ENCODE data around the gene RAI1. TPM values are rescaled to one million over a fixed set of nuclear protein-coding genes. Genes with fewer than 3 reads are reported as not detected.

RAI1 gene
- total and polyA plus RNA-seq, 2 donors, result 4.3 to 10.9 TPM

GRCh38 chr17:17833658-17834357 is 152.6 kb downstream of the RAI1 start:
- H3K27me3 ChIP-seq (ENCODE audit: control insufficient read depth in 2 of 2, insufficient read depth in 1 of 2, low read length in 1 of 2), result no peaks in the 10 kb centered on the region
- no peak overlapping the region for H3K4me3 ChIP-seq (ENCODE audit: low read length in 2 of 2)
- H3K9me3 ChIP-seq (ENCODE audit: control insufficient read depth in 2 of 2, insufficient read depth in 1 of 2, low read length in 1 of 2), result peaks cover 0 to 2% of the 10 kb centered on the region in 2 donors
- H3K36me3 ChIP-seq (ENCODE audit: control insufficient read depth in 2 of 2, insufficient read depth in 2 of 2, low read length in 1 of 2), result peaks cover 3 to 28% of the 10 kb centered on the region in 2 donors
- H3K4me1 ChIP-seq (ENCODE audit: control insufficient read depth in 2 of 2, insufficient read depth in 2 of 2, low read length in 2 of 2), result peaks cover 25 to 57% of the 10 kb centered on the region in 2 donors
- DNase-seq (ENCODE audit: low read depth in 6 of 9, low spot score in 9 of 9), result no peak
- peak overlapping the region in 1 of 2 donors; percentile 72 for H3K27ac ChIP-seq (ENCODE audit: low read depth in 1 of 2, low read length in 1 of 2)
- WGBS, result 81% methylated on average over 8 of the region's 8 CpGs

- peaks cover 3 to 23% of the 10 kb centered on the region in 2 donors for H3K36me3 ChIP-seq (ENCODE audit: control insufficient read depth in 2 of 2, insufficient read depth in 2 of 2, low read length in 1 of 2)
- DNase-seq (ENCODE audit: low read depth in 6 of 9, low spot score in 9 of 9), result no peak
- WGBS, result 95% methylated on average over 4 of the region's 4 CpGs
- H3K4me3 ChIP-seq (ENCODE audit: low read length in 2 of 2), result peak overlapping the region in 1 of 2 donors; percentile 79
- peaks cover 0 to 2% of the 10 kb centered on the region in 2 donors for H3K9me3 ChIP-seq (ENCODE audit: control insufficient read depth in 2 of 2, insufficient read depth in 1 of 2, low read length in 1 of 2)
- no peaks in the 10 kb centered on the region for H3K27me3 ChIP-seq (ENCODE audit: control insufficient read depth in 2 of 2, insufficient read depth in 1 of 2, low read length in 1 of 2)
- H3K27ac ChIP-seq (ENCODE audit: low read depth in 1 of 2, low read length in 1 of 2), result peak overlapping the region in 1 of 2 donors; percentile 91
- peaks cover 31 to 65% of the 10 kb centered on the region in 2 donors for H3K4me1 ChIP-seq (ENCODE audit: control insufficient read depth in 2 of 2, insufficient read depth in 2 of 2, low read length in 2 of 2)
Observed at GRCh38 chr17:17834974-17835373, 153.7 kb downstream of the RAI1 start.

- peaks cover 31 to 67% of the 10 kb centered on the region in 2 donors for H3K4me1 ChIP-seq (ENCODE audit: control insufficient read depth in 2 of 2, insufficient read depth in 2 of 2, low read length in 2 of 2)
- H3K36me3 ChIP-seq (ENCODE audit: control insufficient read depth in 2 of 2, insufficient read depth in 2 of 2, low read length in 1 of 2), result peaks cover 3 to 23% of the 10 kb centered on the region in 2 donors
- peak overlapping the region; percentile 74 to 79 for H3K4me3 ChIP-seq (ENCODE audit: low read length in 2 of 2)
- DNase-seq (ENCODE audit: low read depth in 6 of 9, low spot score in 9 of 9), result no peak
- peak overlapping the region; percentile 80 to 91 for H3K27ac ChIP-seq (ENCODE audit: low read depth in 1 of 2, low read length in 1 of 2)
- H3K9me3 ChIP-seq (ENCODE audit: control insufficient read depth in 2 of 2, insufficient read depth in 1 of 2, low read length in 1 of 2), result no peaks in the 10 kb centered on the region
- WGBS, result 42% methylated on average over 25 of the region's 25 CpGs
- no peaks in the 10 kb centered on the region for H3K27me3 ChIP-seq (ENCODE audit: control insufficient read depth in 2 of 2, insufficient read depth in 1 of 2, low read length in 1 of 2)
Observed at GRCh38 chr17:17835415-17836249, 154.4 kb downstream of the RAI1 start.

GRCh38 chr17:17836250-17836817 is 155.1 kb downstream of the RAI1 start:
- peak; percentile 80 to 94 (median 88) for DNase-seq (ENCODE audit: low read depth in 6 of 9, low spot score in 9 of 9)
- Histone ChIP-seq H3K36me3 (ENCODE audit: control insufficient read depth in 2 of 2, insufficient read depth in 2 of 2, low read length in 1 of 2) (peaks cover 3 to 16% of the 10 kb centered on the region in 2 donors), H3K27me3 (ENCODE audit: control insufficient read depth in 2 of 2, insufficient read depth in 1 of 2, low read length in 1 of 2) (no peaks in the 10 kb centered on the region), H3K27ac (ENCODE audit: low read depth in 1 of 2, low read length in 1 of 2) (peak overlapping the region; percentile 91 to 94), H3K4me1 (ENCODE audit: control insufficient read depth in 2 of 2, insufficient read depth in 2 of 2, low read length in 2 of 2) (peaks cover 31 to 74% of the 10 kb centered on the region in 2 donors), H3K4me3 (ENCODE audit: low read length in 2 of 2) (peak overlapping the region; percentile 74 to 79), H3K9me3 (ENCODE audit: control insufficient read depth in 2 of 2, insufficient read depth in 1 of 2, low read length in 1 of 2) (no peaks in the 10 kb centered on the region)
- under 1% methylated on average over 69 of the region's 69 CpGs for WGBS

GRCh38 chr17:17836818-17837379 is 155.6 kb downstream of the RAI1 start, which contains the start of gene SREBF1:
SREBF1 (minus strand) TSS chr17:17836986; CDS start chr17:17836817, 169 bp downstream.
- 3% methylated on average over 52 of the region's 52 CpGs for WGBS
- DNase-seq (ENCODE audit: low read depth in 6 of 9, low spot score in 9 of 9), result peak in 4 of 9 donors; percentile 59 to 82 (median 70)
- peaks cover 31 to 75% of the 10 kb centered on the region in 2 donors for H3K4me1 ChIP-seq (ENCODE audit: control insufficient read depth in 2 of 2, insufficient read depth in 2 of 2, low read length in 2 of 2)

GRCh38 chr17:17837380-17837821 is 156.1 kb downstream of the RAI1 start:
- WGBS, result 91% methylated on average over 3 of the region's 3 CpGs
- no peak for DNase-seq (ENCODE audit: low read depth in 6 of 9, low spot score in 9 of 9)

More at GRCh38 chr17:17836818-17837379, 155.6 kb downstream of the RAI1 start, which contains the start of gene SREBF1:
- peaks cover 0 to 11% of the 10 kb centered on the region in 2 donors for H3K36me3 ChIP-seq (ENCODE audit: control insufficient read depth in 2 of 2, insufficient read depth in 2 of 2, low read length in 1 of 2)
- H3K27me3 ChIP-seq (ENCODE audit: control insufficient read depth in 2 of 2, insufficient read depth in 1 of 2, low read length in 1 of 2), result no peaks in the 10 kb centered on the region
- H3K27ac ChIP-seq (ENCODE audit: low read depth in 1 of 2, low read length in 1 of 2), result peak within 1 kb of the TSS; percentile 91 to 94
- H3K9me3 ChIP-seq (ENCODE audit: control insufficient read depth in 2 of 2, insufficient read depth in 1 of 2, low read length in 1 of 2), result no peaks in the 10 kb centered on the region
- peak within 1 kb of the TSS; percentile 74 to 79 for H3K4me3 ChIP-seq (ENCODE audit: low read length in 2 of 2)

GRCh38 chr17:17837966-17838962 is 157.0 kb downstream of the RAI1 start:
- DNase-seq (ENCODE audit: low read depth in 6 of 9, low spot score in 9 of 9), result peak in 1 of 9 donors; percentile 38
- Histone ChIP-seq H3K36me3 (ENCODE audit: control insufficient read depth in 2 of 2, insufficient read depth in 2 of 2, low read length in 1 of 2) (peaks cover 0 to 6% of the 10 kb centered on the region in 2 donors), H3K27me3 (ENCODE audit: control insufficient read depth in 2 of 2, insufficient read depth in 1 of 2, low read length in 1 of 2) (no peaks in the 10 kb centered on the region), H3K9me3 (ENCODE audit: control insufficient read depth in 2 of 2, insufficient read depth in 1 of 2, low read length in 1 of 2) (no peaks in the 10 kb centered on the region), H3K4me1 (ENCODE audit: control insufficient read depth in 2 of 2, insufficient read depth in 2 of 2, low read length in 2 of 2) (peaks cover 31 to 74% of the 10 kb centered on the region in 2 donors), H3K27ac (ENCODE audit: low read depth in 1 of 2, low read length in 1 of 2) (peak overlapping the region in 1 of 2 donors; percentile 91), H3K4me3 (ENCODE audit: low read length in 2 of 2) (no peak overlapping the region)
- 71% methylated on average over 11 of the region's 11 CpGs for WGBS

More at GRCh38 chr17:17837380-17837821, 156.1 kb downstream of the RAI1 start:
- peak overlapping the region; percentile 74 to 79 for H3K4me3 ChIP-seq (ENCODE audit: low read length in 2 of 2)
- peaks cover 31 to 74% of the 10 kb centered on the region in 2 donors for H3K4me1 ChIP-seq (ENCODE audit: control insufficient read depth in 2 of 2, insufficient read depth in 2 of 2, low read length in 2 of 2)
- H3K27ac ChIP-seq (ENCODE audit: low read depth in 1 of 2, low read length in 1 of 2), result peak overlapping the region; percentile 91 to 94
- H3K9me3 ChIP-seq (ENCODE audit: control insufficient read depth in 2 of 2, insufficient read depth in 1 of 2, low read length in 1 of 2), result no peaks in the 10 kb centered on the region
- no peaks in the 10 kb centered on the region for H3K27me3 ChIP-seq (ENCODE audit: control insufficient read depth in 2 of 2, insufficient read depth in 1 of 2, low read length in 1 of 2)
- H3K36me3 ChIP-seq (ENCODE audit: control insufficient read depth in 2 of 2, insufficient read depth in 2 of 2, low read length in 1 of 2), result peaks cover 0 to 7% of the 10 kb centered on the region in 2 donors
